DMS153 treated with DMSO at 0.1 percent for 48 hours (cell line): ENCODE data around the gene PINLYP.
A peak's percentile ranks its signal among the peaks of the same experiment; 100 is the strongest.
"Not testable (repeated sequence)": the region's sequence is repeated elsewhere in the genome, so short reads cannot be mapped to it uniquely, and the experiment has no call there.

Source experiments
- DNase-seq: peaks from one replicate; lab custom pipeline; 2025; ENCODE audit not compliant: unreplicated experiment; lab: John Stamatoyannopoulos, UW

PINLYP gene

DNA sequence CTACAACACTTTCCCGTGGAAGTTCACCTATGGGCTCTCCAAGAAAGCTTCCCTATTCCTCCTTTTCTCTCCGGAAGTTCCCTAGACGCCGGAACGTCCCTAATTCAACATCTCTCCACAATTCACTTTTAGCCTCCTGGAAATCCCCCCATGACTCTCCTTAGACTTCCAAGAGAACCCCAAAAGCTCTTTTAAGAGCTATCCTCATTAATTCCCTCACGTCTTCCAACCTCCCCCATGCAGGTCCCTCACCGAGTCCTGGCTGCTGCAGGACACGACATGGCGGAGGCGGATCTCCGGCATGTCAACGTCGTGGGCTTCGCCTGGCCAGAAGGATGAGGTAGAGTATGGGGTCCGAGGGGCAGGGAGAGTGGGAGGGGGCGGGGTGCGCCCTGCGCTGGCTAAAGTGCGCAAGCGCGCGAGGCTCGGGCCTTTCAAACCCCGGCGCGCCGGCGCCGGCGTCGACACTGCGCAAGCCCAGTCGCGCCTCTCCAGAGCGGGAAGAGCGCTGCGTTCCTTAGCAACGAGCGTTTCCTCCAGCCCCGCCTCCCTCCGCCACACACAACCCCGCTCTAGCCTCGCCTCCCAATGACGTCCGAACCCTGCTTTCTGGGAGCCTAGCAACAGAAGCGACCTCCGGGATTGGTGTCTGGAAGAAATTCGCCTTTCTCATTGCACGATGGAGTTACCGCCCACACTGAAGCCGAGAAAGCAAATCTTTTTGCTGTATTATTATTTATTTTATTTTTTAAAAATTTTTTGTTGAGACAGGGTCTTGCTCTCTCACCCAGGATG lies at the start of gene PINLYP, which contains the start of gene XRCC1:
PINLYP (plus strand) TSS at position 646 of the 795 bp plus-strand sequence. CDS start 1,391 bp downstream, outside the sequence.
XRCC1 (minus strand) TSS at position 372 of the 795 bp plus-strand sequence; CDS start at position 303, 69 bp downstream.
- DNase-seq = peak; percentile 96

DNA sequence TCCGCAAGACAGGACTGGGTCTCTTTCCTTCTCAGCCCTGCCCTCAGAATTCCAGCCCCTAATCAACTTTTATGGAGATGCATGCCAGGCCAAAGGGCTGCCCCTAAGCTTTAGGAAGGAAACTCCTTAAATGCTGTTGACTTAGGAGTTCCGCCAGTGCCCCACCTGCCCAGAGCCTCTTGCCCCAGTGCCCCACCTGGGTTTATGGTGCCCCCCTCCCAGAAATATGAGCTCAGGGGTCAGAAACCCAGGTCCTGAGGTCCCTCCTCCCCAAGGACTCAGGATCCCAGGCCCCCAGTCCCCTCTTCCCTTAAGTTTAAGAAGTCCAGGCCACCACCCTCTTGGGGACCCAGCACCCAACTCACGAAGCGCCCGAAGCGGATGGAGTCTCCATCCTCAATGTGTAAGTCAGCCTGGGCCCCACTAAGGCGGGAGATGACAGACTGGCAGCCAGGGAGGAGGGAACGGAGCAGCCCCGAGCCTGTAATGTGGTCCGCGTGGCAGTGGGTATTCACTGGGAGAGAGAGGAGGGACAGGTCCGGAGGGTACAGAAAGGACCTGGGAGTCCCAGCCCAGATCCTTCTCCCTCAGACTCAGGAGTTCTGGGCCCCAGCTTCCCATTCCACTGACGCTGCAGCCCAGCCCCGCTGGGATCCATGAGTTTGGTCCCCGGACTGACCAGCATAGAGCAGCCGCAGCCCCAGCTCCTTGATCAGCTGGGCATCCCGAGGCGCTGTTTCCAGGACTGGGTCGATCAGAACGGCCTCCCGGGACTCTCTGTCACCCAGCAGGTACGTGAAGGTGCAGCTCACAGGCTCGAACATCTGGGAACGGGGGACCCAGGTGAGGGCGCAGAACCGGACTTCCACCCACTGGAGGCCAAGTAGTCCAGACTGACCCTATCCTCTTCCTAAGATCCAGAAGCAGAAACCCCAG lies 49.5 kb upstream of the PINLYP start:
- no peak for DNase-seq

DNA sequence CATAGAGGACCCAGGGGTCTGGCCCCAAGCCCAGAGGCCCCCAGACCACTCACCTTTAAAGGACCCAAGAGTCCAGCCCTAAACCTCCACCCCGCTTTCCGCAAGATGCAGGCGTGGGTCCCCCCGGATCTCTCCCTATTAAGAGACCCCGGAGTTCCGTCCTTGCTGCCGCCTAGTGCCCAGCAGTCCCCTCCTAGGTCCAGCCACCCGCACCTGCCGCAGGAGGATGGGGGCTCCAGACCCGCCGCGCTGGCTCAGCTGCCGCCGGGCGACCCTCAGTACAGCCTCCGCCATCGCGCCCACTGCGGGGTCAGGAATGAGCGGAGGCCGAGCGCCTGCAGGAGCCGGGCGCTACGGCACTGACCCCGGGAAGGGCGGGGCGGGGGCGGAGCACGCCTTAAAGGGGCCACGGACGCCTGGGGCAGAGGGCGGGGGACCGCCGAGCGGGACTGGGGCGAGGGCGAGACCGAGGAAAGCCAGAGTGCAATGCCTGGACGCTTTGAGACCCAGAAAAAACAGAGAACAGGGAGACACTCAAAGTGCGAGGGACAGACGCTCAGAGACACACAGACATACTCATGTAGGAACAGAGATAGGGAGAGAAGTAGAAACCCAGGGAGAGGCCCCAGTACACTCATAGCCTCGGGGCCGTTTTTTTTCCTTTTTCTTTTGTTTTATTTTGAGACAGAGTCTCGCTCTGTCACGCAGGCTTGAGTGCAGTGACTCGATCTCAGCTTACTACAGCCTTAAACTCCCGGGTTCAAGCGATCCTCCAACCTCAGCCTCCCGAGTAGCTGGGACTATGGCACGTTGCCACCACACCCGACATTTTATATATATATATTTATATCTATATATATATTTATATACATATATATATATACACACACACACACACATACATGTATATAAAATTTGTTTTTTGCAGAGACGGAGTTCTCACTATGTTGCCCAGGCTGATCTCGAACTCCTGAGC lies 48.4 kb upstream of the PINLYP start, which contains the start of gene ETHE1:
ETHE1 (minus strand) TSS at position 318 of the 976 bp plus-strand sequence; CDS start at position 294, 24 bp downstream.
- DNase-seq = peak; percentile 12

DNA sequence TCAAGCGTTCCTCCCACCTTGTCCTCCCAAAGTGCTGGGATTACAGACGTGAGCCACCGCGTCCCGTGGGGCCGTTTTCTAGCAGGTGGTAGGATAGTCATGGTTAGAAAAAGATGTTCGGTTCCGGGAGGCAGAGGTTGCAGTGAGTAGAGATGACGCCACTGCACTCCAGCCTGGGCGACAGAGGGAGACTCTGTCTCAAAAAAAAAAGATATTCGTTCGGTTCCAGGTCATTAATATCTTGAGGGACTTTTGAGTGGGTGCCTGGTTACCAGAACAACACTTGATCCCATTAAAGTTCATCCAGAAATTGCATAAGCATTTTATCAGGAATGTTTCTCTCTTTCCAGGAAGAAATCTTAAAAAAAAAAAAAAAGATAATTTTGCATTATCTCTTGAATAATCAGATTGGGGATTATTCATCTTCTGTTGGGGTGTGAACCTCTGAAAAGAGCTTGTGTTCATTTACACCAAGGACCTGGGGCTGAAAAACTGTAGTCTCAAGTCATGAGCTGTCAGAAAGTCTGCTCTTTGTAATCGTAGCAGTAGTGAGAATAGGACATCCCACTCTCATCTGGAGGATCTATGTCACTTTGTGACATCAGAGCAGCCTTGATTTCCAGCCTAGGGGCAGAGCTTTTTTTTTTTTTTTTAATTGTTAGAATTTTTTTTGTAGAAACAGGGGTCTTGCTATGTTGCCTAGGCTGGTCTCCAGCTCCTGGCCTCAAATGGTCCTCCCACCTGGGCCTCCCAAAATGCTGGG lies 47.6 kb upstream of the PINLYP start:
- peak; percentile 80 for DNase-seq

DNA sequence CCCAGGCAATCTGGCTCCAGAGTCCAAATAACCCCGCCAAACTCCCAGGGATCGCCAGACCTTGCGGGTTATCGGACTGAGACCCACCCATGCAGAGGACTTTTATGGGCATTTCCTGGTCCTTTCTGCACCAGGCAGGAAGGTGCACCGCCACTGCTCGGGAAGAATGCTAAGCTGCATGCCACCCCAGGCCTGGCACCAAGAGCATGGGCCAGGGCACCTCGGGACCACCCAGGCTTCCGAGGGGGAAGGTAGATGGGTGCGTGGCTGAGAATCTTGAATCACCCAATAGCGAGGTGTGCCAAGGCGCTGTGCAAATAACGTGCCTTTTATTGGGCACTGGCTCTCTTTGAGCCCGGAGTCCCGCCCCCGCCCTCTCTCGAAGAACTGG lies 43.0 kb upstream of the PINLYP start:
- no peak for DNase-seq

DNA sequence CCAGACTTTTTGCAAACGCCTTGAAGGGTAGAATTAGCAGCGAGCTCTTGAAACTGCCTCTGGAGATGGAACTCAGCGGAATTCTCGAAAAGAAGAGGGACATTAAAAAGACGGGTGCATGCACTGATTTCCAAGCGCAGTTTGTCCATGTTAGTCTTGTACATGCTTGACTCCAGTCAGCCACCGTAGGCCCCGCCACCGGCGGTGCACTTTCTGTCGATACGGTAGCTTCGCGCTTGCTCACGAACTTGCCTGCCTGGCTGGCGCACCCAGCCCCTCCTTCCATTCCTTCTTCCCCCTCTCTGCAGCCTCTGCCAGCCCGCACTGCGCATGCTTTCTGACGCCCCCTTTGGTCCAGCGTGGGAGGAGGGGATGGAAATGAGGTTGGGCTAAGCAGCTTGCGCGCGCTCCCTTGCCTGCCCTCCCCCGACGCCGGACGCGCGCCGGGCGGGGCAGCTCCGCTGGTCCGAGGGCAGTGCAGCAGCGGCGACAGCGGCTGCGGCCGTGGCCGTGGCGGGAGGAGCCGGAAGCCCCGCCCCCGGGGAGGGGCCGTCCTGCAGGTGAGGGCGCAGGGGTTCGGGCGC lies 42.5 kb upstream of the PINLYP start, which contains the start of gene ZNF575:
ZNF575 (plus strand) TSS at position 227 of the 584 bp plus-strand sequence. CDS start 1,235 bp downstream, outside the sequence.
- DNase-seq = peak; percentile 80

DNA sequence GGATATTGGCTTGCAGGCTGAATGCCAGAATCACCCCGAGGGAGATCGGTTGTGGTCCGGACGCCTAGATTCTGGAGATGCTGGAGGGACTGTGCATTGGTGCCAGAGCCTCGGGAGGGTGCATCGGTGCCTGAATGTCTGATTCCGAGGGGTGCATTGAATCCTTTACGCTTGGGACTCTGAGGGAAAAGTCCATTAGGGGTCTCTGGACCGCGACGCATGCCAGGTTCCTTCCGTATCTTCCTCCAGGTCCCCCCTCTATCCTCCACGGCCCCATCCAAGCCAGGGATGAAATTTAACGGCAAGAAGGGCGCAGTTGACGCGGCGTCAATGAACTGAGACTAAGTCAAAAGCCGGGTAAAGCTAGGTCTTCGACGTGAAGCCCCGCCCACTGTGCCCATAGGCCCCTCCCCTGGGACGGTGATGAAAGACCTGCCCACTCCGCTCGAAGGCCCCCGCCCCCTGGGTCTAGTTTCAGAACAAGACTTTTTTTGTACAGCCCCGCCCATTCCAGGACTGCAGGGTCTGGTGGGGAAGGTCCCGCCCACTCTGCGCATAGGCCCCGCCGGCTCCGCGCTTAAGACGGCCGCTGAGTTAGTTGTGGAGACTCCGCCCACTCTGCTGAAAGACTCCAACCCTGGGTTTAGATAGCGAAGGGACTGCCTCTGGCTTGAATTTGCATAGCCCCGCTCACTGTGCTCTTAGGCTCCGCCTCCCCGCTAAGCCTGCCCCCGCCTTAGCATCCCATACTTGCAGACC lies 41.9 kb upstream of the PINLYP start:
- peak; percentile 95 for DNase-seq

DNA sequence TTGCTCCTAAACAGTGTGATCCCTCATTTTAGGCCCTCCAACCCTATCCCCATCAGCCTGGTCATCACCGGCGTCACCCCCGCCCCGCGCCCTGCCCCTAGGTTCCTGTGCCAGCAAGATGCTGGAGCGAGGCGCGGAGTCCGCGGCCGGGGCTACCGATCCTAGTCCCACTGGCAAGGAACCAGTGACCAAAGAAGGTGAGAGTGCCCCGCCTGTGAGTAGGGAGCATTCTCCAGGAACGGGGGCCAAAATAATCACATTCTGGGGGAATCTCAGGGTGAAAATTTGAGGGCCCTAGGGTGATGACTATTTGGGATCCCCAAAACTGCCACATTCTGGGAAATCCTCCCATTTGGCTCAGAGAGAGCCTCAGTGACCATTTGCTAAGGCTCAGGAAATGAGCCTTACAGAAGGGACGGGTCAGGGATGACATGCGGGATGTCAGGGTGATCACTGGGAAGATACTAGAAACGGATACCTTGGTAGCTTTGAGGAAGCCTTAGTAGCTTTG lies 41.2 kb upstream of the PINLYP start:
- DNase-seq = no peak

DNA sequence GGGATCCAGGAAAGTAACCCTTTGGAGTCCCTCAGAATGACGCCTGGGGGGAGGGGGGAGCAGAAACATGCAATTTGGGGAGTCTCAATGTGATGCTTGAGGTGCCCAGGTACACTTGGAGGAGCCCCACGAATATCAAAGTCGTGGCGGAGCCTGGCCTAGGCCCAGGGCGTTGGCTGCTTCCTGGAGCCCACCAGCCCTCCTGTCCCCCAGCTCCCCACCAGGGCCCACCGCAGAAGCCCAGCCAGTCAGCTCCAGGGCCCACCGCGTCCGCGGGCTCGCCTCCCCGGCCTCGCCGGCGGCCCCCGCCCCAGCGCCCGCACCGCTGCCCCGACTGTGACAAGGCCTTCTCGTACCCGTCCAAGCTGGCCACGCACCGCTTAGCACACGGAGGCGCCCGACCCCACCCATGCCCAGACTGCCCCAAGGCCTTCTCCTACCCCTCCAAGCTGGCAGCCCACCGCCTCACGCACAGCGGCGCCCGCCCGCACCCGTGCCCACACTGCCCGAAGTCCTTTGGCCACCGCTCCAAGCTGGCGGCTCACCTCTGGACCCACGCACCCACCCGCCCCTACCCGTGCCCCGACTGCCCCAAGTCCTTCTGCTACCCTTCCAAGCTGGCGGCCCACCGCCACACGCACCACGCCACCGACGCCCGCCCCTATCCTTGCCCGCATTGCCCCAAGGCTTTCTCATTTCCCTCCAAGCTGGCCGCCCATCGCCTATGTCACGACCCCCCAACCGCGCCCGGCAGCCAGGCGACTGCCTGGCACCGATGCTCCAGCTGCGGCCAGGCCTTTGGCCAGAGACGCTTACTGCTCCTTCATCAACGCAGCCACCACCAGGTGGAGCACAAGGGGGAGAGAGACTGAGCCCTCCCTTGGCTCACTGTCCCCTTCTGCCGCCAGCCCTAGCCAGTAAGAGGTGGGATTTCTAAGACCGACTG lies 40.5 kb upstream of the PINLYP start:
- DNase-seq = no peak

DNA sequence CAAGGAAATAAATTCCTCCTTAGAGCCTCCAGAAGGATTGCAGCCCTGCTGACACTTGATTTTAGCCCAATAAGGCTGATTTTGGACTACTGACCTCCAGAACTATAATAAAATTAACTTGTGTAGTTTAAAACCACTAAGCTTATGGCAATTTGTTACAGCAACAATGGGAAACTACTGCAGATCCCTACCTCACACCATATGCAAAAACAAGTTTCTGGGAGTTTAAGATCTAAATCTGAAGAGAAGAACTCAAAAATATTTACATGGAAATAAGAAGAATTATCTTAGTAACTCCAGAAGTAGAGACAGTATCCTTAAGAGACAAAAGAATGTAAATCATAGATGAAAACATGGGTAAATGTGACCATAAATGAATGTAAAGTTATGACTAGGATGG lies 36.7 kb upstream of the PINLYP start:
- DNase-seq = no peak

DNA sequence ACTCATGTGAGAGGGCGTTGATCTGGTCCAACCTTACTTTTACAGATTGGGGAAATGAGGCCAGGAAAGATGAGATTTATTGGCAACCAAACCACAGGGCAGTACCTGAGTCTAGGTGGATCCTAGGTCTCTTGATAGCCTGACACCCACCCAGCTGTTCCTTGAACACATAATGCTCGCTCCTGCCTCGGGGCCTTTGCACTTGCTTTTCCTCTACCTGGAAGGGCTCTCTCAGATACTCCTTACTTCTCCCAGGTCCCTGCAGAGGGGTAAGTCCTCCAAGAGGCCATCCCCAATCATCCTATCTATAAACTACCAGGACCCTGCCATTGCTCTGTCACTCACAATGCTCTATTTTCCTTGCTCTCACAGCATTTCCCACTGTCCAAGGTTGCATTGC lies 35.2 kb upstream of the PINLYP start:
- DNase-seq = no peak

DNA sequence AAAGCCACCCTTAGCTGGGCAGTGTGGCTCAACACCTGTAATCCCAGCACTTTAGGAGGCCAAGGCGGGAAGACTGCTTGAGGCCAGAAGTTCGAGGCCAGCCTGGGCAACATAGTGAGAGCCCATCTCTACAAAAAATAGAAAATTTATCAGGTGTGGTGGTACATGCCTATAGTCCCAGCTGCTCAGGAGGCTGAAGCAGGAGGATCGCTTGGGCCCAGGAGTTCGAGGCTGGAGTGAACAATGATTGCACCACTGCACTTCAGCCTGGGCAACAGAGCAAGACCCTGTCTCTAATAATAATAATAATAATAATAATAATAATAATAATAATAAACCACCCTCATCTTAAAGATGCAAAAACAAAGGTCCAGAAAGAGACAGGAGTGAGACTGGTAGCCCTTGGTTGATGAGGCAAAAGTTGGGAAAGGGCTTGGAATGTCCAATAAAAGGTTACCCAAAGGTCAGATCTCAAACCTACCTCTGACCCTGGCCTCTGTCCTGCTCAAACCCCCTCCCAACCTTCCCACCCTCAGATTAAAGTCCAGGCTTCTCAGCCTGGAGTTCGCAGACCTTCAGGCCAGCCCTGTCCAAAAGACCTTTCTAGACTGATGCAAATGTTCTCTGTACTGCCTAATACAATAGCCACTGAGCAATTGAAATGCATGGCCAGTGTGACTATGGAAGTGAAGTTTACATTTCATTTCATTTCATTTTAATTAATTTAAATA lies 33.5 kb upstream of the PINLYP start:
- DNase-seq = no peak

DNA sequence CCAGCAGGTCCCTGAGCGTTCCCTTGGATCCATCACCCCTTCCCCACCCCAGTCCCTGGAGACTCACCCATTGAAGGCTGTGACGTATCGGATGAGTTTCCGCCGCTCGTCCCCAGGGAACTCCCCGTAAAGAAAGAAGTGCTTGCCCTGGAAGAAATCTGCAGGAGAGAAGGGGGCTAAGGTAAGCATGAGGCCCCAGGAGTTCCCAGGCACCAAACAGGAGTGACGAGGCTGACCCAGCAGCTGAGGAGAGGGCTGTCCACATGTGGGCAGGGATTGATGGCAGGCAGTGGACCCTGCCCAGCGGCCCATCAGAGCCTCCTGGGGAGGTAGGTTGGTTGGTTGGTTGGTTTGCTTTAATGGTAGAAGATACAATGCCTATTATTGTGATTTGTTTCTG lies 31.5 kb upstream of the PINLYP start:
- DNase-seq = no peak

DNA sequence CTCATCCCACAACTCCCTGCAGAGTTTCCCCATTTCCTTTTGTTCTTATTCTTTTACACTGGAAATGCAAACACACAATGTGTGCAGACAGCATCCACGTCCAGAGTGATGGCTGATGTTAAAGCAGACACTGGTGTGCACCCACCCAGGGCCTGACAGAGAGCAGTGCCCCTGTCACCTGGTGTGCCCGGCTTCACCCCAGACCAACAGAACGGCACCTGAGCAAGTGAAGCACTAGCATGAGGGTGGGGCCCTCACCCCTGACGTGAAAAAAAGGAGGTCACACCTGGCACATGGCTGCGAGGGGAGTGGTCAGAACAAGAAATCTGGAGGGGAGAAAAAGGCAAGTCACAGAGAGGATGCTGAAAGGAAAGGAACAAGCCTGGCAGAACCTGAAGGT lies 30.3 kb upstream of the PINLYP start:
- no peak for DNase-seq

DNA sequence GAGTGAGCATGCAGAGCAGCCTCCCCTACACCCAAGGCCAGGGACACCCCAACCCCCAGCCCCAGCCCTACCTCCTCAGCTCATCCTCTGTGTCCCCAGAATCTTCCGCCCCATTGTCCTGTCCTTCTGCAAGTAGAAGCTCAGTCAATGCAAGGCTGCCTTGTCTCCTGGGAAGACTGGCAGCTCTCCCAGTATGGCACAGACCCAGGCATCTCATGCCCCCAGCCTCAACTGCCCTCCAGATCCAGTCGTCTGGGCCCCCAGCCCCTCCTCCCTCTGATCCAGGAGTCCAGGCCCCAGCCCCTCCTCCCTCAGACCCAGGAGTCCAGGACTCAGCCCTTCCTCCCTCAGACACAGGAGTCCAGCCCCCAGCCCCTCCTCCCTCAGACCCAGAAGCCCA lies 29.6 kb upstream of the PINLYP start:
- DNase-seq = no peak

DNA sequence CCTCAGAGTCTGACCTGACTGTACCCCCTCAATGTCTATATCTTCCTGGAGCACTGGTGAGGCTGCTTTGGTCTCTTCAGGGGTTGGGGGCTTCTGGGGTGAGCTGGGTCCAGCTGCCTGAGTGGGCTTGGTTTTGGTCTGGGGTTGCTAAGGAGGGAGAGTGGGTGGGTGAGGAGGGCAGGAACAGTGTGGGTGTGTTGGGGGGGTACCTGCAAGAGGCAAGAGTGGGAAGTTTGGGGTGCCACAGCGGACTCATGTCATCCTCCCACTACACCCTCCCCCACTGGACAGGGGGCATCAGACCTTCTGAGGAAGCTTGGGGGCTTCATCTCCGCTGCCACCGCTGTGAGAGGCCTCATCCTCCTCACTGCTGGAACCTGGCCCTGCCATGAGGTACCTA lies 29.0 kb upstream of the PINLYP start:
- DNase-seq = no peak

DNA sequence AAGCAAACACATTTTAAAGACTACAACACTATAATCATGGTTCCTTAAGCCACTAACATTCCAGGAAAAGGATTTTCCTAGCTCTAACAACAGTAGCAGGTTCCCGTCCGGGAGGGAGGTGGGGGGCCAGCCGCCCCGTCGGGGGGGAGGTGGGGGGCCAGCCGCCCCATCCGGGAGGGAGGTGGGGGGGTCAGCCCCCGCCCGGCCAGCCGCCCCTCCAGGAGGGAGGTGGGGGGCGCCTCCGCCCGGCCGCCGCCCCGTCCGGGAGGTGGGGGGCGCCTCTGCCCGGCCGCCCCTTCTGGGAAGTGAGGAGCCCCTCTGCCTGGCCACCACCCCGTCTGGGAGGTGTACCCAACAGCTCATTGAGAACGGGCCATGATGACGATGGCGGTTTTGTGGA lies 27.7 kb upstream of the PINLYP start:
- not testable (repeated sequence) for DNase-seq
